Measurements from ENCODE around the gene PSMD3. TPM values are rescaled to one million over a fixed set of nuclear protein-coding genes. Genes with fewer than 3 reads are reported as not detected.

Gene PSMD3
- total RNA-seq, 1 donor from 2014 or later, result 116 TPM

GRCh38 chr17:39952680-39953470 is 27.7 kb upstream of the PSMD3 start:
- no peaks in the 10 kb centered on the region for H3K27me3 Mint-ChIP-seq
- H3K9me3 Mint-ChIP-seq, result no peaks in the 10 kb centered on the region
- peak; percentile 93 for DNase-seq (ENCODE audit: extremely low spot score, unreplicated experiment)
- H3K4me3 Mint-ChIP-seq, result peak overlapping the region; percentile 81
- H3K27ac Mint-ChIP-seq, result peak overlapping the region; percentile 41
- no peak for TF ChIP-seq CTCF (conservative IDR thresholded peaks at IDR 0.05)
- peaks cover 15% of the 10 kb centered on the region for H3K4me1 Mint-ChIP-seq (ENCODE audit: unreplicated experiment)
- no peaks in the 10 kb centered on the region for H3K36me3 Mint-ChIP-seq

GRCh38 chr17:39953471-39953888 is 27.1 kb upstream of the PSMD3 start:
- H3K36me3 Mint-ChIP-seq, result no peaks in the 10 kb centered on the region
- peak overlapping the region; percentile 81 for H3K4me3 Mint-ChIP-seq
- H3K9me3 Mint-ChIP-seq, result no peaks in the 10 kb centered on the region
- peak overlapping the region; percentile 41 for H3K27ac Mint-ChIP-seq
- DNase-seq (ENCODE audit: extremely low spot score, unreplicated experiment), result no peak
- TF ChIP-seq CTCF (conservative IDR thresholded peaks at IDR 0.05), result no peak
- peaks cover 15% of the 10 kb centered on the region for H3K4me1 Mint-ChIP-seq (ENCODE audit: unreplicated experiment)
- no peaks in the 10 kb centered on the region for H3K27me3 Mint-ChIP-seq

GRCh38 chr17:39954876-39955275 is 25.7 kb upstream of the PSMD3 start:
- no peaks in the 10 kb centered on the region for H3K36me3 Mint-ChIP-seq
- no peak overlapping the region for H3K27ac Mint-ChIP-seq
- peak overlapping the region; percentile 41 for H3K4me3 Mint-ChIP-seq

GRCh38 chr17:39955726-39956225 is 24.8 kb upstream of the PSMD3 start:
- Mint-ChIP-seq H3K4me3 (peak overlapping the region; percentile 20), H3K27me3 (peaks cover 6% of the 10 kb centered on the region), H3K36me3 (no peaks in the 10 kb centered on the region), H3K4me1 (ENCODE audit: unreplicated experiment) (peaks cover 14% of the 10 kb centered on the region), H3K27ac (no peak overlapping the region), H3K9me3 (no peaks in the 10 kb centered on the region)
- TF ChIP-seq CTCF (conservative IDR thresholded peaks at IDR 0.05), result no peak
- no peak for DNase-seq (ENCODE audit: extremely low spot score, unreplicated experiment)

More at GRCh38 chr17:39954876-39955275, 25.7 kb upstream of the PSMD3 start:
- peaks cover 14% of the 10 kb centered on the region for H3K4me1 Mint-ChIP-seq (ENCODE audit: unreplicated experiment)
- TF ChIP-seq CTCF (conservative IDR thresholded peaks at IDR 0.05), result no peak
- no peak for DNase-seq (ENCODE audit: extremely low spot score, unreplicated experiment)
- H3K27me3 Mint-ChIP-seq, result peaks cover 3% of the 10 kb centered on the region
- no peaks in the 10 kb centered on the region for H3K9me3 Mint-ChIP-seq

GRCh38 chr17:39960524-39961041 is 20.0 kb upstream of the PSMD3 start:
- Mint-ChIP-seq H3K9me3 (no peaks in the 10 kb centered on the region), H3K4me1 (ENCODE audit: unreplicated experiment) (peaks cover 9% of the 10 kb centered on the region), H3K36me3 (no peaks in the 10 kb centered on the region), H3K27ac (no peak overlapping the region), H3K27me3 (peaks cover 20% of the 10 kb centered on the region), H3K4me3 (no peak overlapping the region)
- TF ChIP-seq CTCF (conservative IDR thresholded peaks at IDR 0.05), result no peak
- DNase-seq (ENCODE audit: extremely low spot score, unreplicated experiment), result no peak

Data from type B pancreatic cell (in vitro differentiated cells).